B cell (primary cell): ENCODE data around the gene PCK2. TPM values are rescaled to one million over a fixed set of nuclear protein-coding genes. Genes with fewer than 3 reads are reported as not detected.

Experiments
- ATAC-seq: fragments of 200-7000 bp; cut with Tn5 transposase; one replicate; pipeline ENCODE4 v1.10.0; 2021; ENCODE audit warnings: low read depth, mild to moderate bottlenecking, moderate number of reproducible peaks, moderate library complexity
- CTCF ChIA-PET: fragments of 350-600 bp; sonication (Branson Sonifier 250); formaldehyde crosslinking; loops from one replicate; lab custom pipeline; 2021; ENCODE audit warnings: antibody characterized with exemption, inconsistent platforms; lab: Charles Lee
- POLR2A ChIA-PET: fragments of 350-600 bp; sonication (Branson Sonifier 250); formaldehyde crosslinking; loops from one replicate; lab custom pipeline; 2021; ENCODE audit warnings: antibody characterized with exemption; lab: Charles Lee
- DNase-seq: peaks from one replicate; pipeline ENCODE4 v3.0.0; 2013
- H2AFZ ChIP-seq: 2 replicates; pipeline ENCODE4 v1.6.1; 2012; ENCODE audit warnings: mild to moderate bottlenecking, low read depth, low read length; ENCODE audit not compliant: insufficient read depth, poor library complexity, severe bottlenecking
- H3K27ac ChIP-seq, 2 donors: 1 replicate in 1 of 2; 2 replicates in 1 of 2; pipeline ENCODE4 v1.5.1; 2012 to 2013; ENCODE audit warnings: low read length in 2 of 2, mild to moderate bottlenecking in 2 of 2, moderate library complexity in 1 of 2
- H3K27me3 ChIP-seq, 4 experiments: fragments of 200-600 bp in 1 of 4; sonication (generic) in 1 of 4; replicated peaks in 1 of 4; 1 replicate in 2 of 4; 2 replicates in 2 of 4; pipeline versions ENCODE4 v1.6.1 to v1.7.0; 2013 to 2016; ENCODE audit warnings: low read length in 3 of 4, mild to moderate bottlenecking in 2 of 4, mixed read lengths in 1 of 4, moderate library complexity in 1 of 4; ENCODE audit not compliant: insufficient read depth in 4 of 4, control insufficient read depth in 3 of 4; ENCODE audit errors: control extremely low read depth in 1 of 4
- H3K36me3 ChIP-seq, 2 experiments: replicated peaks in 1 of 2; 1 replicate in 1 of 2; 2 replicates in 1 of 2; pipeline versions ENCODE4 v1.6.1 to v1.7.1; 2013; ENCODE audit warnings: low read length in 1 of 2; ENCODE audit not compliant: insufficient read depth in 2 of 2, control insufficient read depth in 1 of 2; ENCODE audit errors: control extremely low read depth in 1 of 2, extremely low read depth in 1 of 2
- H3K4me1 ChIP-seq, 2 donors: fragments of 200-600 bp in 1 of 2; sonication (generic) in 1 of 2; 1 replicate in 1 of 2; 2 replicates in 1 of 2; pipeline versions ENCODE4 v1.5.1 to v1.6.1; 2013 to 2017; ENCODE audit warnings: low read length in 2 of 2; ENCODE audit not compliant: control insufficient read depth in 2 of 2, insufficient read depth in 2 of 2
- H3K4me2 ChIP-seq: replicated peaks from 2 replicates; pipeline ENCODE3; 2012; ENCODE audit warnings: mild to moderate bottlenecking, low read depth, low read length; ENCODE audit not compliant: poor library complexity, severe bottlenecking
- H3K4me3 ChIP-seq, 5 experiments: fragments of 200-600 bp in 1 of 5; sonication (generic) in 1 of 5; 1 replicate in 3 of 5; 2 replicates in 2 of 5; pipeline versions ENCODE4 v1.5.1 to v1.7.0; 2011 to 2016; ENCODE audit warnings: low read length in 4 of 5, mild to moderate bottlenecking in 4 of 5, low read depth in 2 of 5, control low read depth in 1 of 5, moderate library complexity in 1 of 5; ENCODE audit not compliant: insufficient read depth in 1 of 5; ENCODE audit errors: control extremely low read depth in 1 of 5, extremely low read depth in 1 of 5
- H3K79me2 ChIP-seq: fragments of 200-600 bp; sonication (generic); one replicate; pipeline ENCODE4 v1.6.0; 2016; ENCODE audit warnings: low read length; ENCODE audit not compliant: control insufficient read depth, insufficient read depth
- H3K9ac ChIP-seq: fragments of 200-600 bp; sonication (generic); 2 replicates; pipeline ENCODE4 v1.6.1; 2017; ENCODE audit warnings: mild to moderate bottlenecking, low read length, moderate library complexity
- H3K9me3 ChIP-seq, 3 donors: one replicate each; pipeline versions ENCODE4 v1.6.1 to v1.7.1; 2013; ENCODE audit warnings: low read length in 2 of 3; ENCODE audit not compliant: control insufficient read depth in 2 of 3, insufficient read depth in 1 of 3; ENCODE audit errors: control extremely low read depth in 1 of 3
- H4K20me1 ChIP-seq: 2 replicates; pipeline ENCODE4 v1.6.0; 2012; ENCODE audit warnings: mild to moderate bottlenecking, low read length; ENCODE audit not compliant: insufficient read depth, control insufficient read depth, poor library complexity, severe bottlenecking
- H3K27ac Mint-ChIP-seq: one replicate; pipeline ENCODE4 v1.8.0; 2021; ENCODE audit warnings: mixed read lengths
- H3K27me3 Mint-ChIP-seq: one replicate; pipeline ENCODE4 v1.8.0; 2021; ENCODE audit warnings: mixed read lengths
- H3K4me1 Mint-ChIP-seq: one replicate; pipeline ENCODE4 v1.8.0; 2021; ENCODE audit warnings: mixed read lengths
- H3K4me3 Mint-ChIP-seq: one replicate; pipeline ENCODE4 v1.8.0; 2021; ENCODE audit warnings: mixed read lengths
- H3K9me3 Mint-ChIP-seq: one replicate; pipeline ENCODE4 v1.8.0; 2022; ENCODE audit warnings: mixed read lengths; ENCODE audit not compliant: insufficient read depth
- CTCF ChIP-seq: fragments of 200-600 bp; IDR thresholded peaks from one replicate; pipeline ENCODE4 v1.8.0; 2022; ENCODE audit warnings: antibody characterized with exemption, mild to moderate bottlenecking
- EZH2 ChIP-seq: IDR thresholded peaks from 2 replicates; pipeline ENCODE4 v1.6.1; 2012; ENCODE audit warnings: borderline replicate concordance, low read depth, mild to moderate bottlenecking, moderate library complexity, low read length; ENCODE audit not compliant: insufficient read depth, poor library complexity, severe bottlenecking
- WGBS: methylation state at CpG from one replicate; pipeline ENCODE4 v1.1.5; 2013; ENCODE audit warnings: missing lambda C conversion rate; ENCODE audit not compliant: insufficient coverage; 5-methylcytosine and 5-hydroxymethylcytosine counted together
- intact Hi-C: fragments of 100-400 bp; cut with micrococcal nuclease; formaldehyde crosslinking; loops from one replicate; pipeline ENCODE4 v1.10.0; 2022
- polyA plus RNA-seq: library from polyadenylated mRNA; depleted of rRNA; stranded (reverse); fragments of >200 nt; gene quantifications from 2 replicates; pipeline ENCODE4 v1.2.3, GENCODE V29; 2012
- total RNA-seq, 2 donors: library from RNA; stranded (reverse); fragments of 120-200 nt in 1 of 2; gene quantifications; 1 replicate in 1 of 2; 2 replicates in 1 of 2; pipeline versions ENCODE4 v1.2.3 to v1.2.4, GENCODE V29; 2013 to 2022

The PCK2 gene
- total and polyA plus RNA-seq, 2 donors (not counting 1 experiment from before 2014, with no cell fraction given) = 40.4 to 58.4 TPM

GRCh38 chr14:24149302-24149969 is 55.3 kb downstream of the PCK2 start:
- peak overlapping the region; percentile 95 for H3K4me3 Mint-ChIP-seq
- Histone ChIP-seq H3K9me3 (no peaks in the 10 kb centered on the region), H3K27me3 (no peaks in the 10 kb centered on the region), H3K9ac (no peak overlapping the region), H3K36me3 (peaks cover 2 to 53% of the 10 kb centered on the region in 2 experiments), H4K20me1 (peaks cover 45% of the 10 kb centered on the region), H3K79me2 (peaks cover 71% of the 10 kb centered on the region), H3K4me1 (peaks cover 20 to 33% of the 10 kb centered on the region in 2 donors), H3K4me2 (no peak overlapping the region), H3K27ac (no peak overlapping the region), H2AFZ (no peak overlapping the region), H3K4me3 (no peak overlapping the region)
- intact Hi-C loops = loop anchor here (5.0 to 10.0 kb wide), 3 partner anchors 125 to 1055 kb away; partner anchors contain the start of genes ACIN1, C14orf119, PPP1R3E and RABGGTA
- DNase-seq (no peak), ATAC-seq (no peak)
- no peak for TF ChIP-seq EZH2
- TF ChIP-seq CTCF = no peak
- 100% methylated on average over 3 of the region's 3 CpGs for WGBS
- no peaks in the 10 kb centered on the region for H3K27me3 Mint-ChIP-seq
- ChIA-PET POLR2A (interaction anchor here (4.1 kb wide), 1 partner anchor 13 kb away, joined by 43 read pairs; the partner anchor contains the start of gene PSME1), CTCF (interaction anchor here (1.0 to 6.2 kb wide), 7 partner anchors 11 to 68 kb away, joined by 3 to 62 read pairs (median 6); partner anchors contain the start of genes IRF9 and PSME1)
- H3K9me3 Mint-ChIP-seq = no peaks in the 10 kb centered on the region
- no peak overlapping the region for H3K27ac Mint-ChIP-seq
- H3K4me1 Mint-ChIP-seq = peaks cover 44% of the 10 kb centered on the region

GRCh38 chr14:24150061-24150460 is 56.0 kb downstream of the PCK2 start:
- intact Hi-C loops = no loop called here
- no peak for ATAC-seq
- ChIA-PET POLR2A (interaction anchor here (0.9 kb wide), 1 partner anchor 11 kb away, joined by 3 read pairs; the partner anchor contains the start of gene IRF9), CTCF (interaction anchor here (1.0 to 1.8 kb wide), 4 partner anchors 11 to 41 kb away, joined by 3 to 14 read pairs (median 6); partner anchors contain the start of genes IRF9 and PSME1)
- Histone ChIP-seq H4K20me1 (peaks cover 45% of the 10 kb centered on the region), H3K27me3 (no peaks in the 10 kb centered on the region), H3K4me2 (no peak overlapping the region), H3K4me3 (no peak overlapping the region), H2AFZ (no peak overlapping the region), H3K79me2 (peaks cover 67% of the 10 kb centered on the region), H3K4me1 (peaks cover 19 to 30% of the 10 kb centered on the region in 2 donors), H3K36me3 (peaks cover 2 to 53% of the 10 kb centered on the region in 2 experiments), H3K27ac (no peak overlapping the region), H3K9me3 (no peaks in the 10 kb centered on the region), H3K9ac (no peak overlapping the region)
- DNase-seq = no peak
- TF ChIP-seq CTCF (no peak), EZH2 (no peak)
- Mint-ChIP-seq H3K27ac (no peak overlapping the region), H3K9me3 (no peaks in the 10 kb centered on the region), H3K4me3 (peak overlapping the region; percentile 18), H3K4me1 (peaks cover 41% of the 10 kb centered on the region), H3K27me3 (no peaks in the 10 kb centered on the region)
- 99% methylated on average over 9 of the region's 9 CpGs for WGBS
